Trophoblast cell (in vitro differentiated cells and primary cell): Measurements from ENCODE around the gene CELF1.
A peak's percentile ranks its signal among the peaks of the same experiment; 100 is the strongest.
"Not testable (repeated sequence)": the region's sequence is repeated elsewhere in the genome, so short reads cannot be mapped to it uniquely, and the experiment has no call there.

Experiments used
- DNase-seq, 2 donors: peaks; one replicate each; pipeline ENCODE4 v3.0.0-alpha.2; 2016
- H2AFZ ChIP-seq: 2 replicates; pipeline ENCODE4 v1.6.1; 2013; ENCODE audit warnings: low read length, moderate library complexity, mild to moderate bottlenecking; ENCODE audit not compliant: insufficient read depth, poor library complexity
- H2AK5ac ChIP-seq: 2 replicates; pipeline ENCODE4 v1.6.1; 2013; ENCODE audit warnings: mild to moderate bottlenecking, low read length
- H2BK120ac ChIP-seq: 2 replicates; pipeline ENCODE4 v1.6.1; 2013; ENCODE audit warnings: low read length, mild to moderate bottlenecking, moderate library complexity; ENCODE audit not compliant: insufficient read depth, poor library complexity
- H2BK12ac ChIP-seq: 2 replicates; pipeline ENCODE4 v1.6.1; 2013; ENCODE audit warnings: mild to moderate bottlenecking, low read length, moderate library complexity
- H2BK5ac ChIP-seq: 2 replicates; pipeline ENCODE4 v1.6.1; 2013; ENCODE audit warnings: low read length, low read depth, moderate library complexity, mild to moderate bottlenecking; ENCODE audit not compliant: poor library complexity
- H3K14ac ChIP-seq: 2 replicates; pipeline ENCODE4 v1.6.1; 2013; ENCODE audit warnings: mild to moderate bottlenecking, low read length
- H3K18ac ChIP-seq: 2 replicates; pipeline ENCODE4 v1.6.1; 2013; ENCODE audit warnings: mild to moderate bottlenecking, low read length
- H3K23ac ChIP-seq: 2 replicates; pipeline ENCODE4 v1.6.1; 2013; ENCODE audit warnings: low read length
- H3K27ac ChIP-seq: 2 replicates; pipeline ENCODE4 v1.5.1; 2013; ENCODE audit warnings: low read depth, mild to moderate bottlenecking, inconsistent platforms, low read length, moderate library complexity
- H3K27me3 ChIP-seq: 2 replicates; pipeline ENCODE4 v1.6.1; 2013; ENCODE audit warnings: inconsistent platforms, mild to moderate bottlenecking, low read length, moderate library complexity; ENCODE audit not compliant: insufficient read depth
- H3K36me3 ChIP-seq, 2 experiments: 1 replicate in 1 of 2; 2 replicates in 1 of 2; pipeline ENCODE4 v1.6.1; 2013; ENCODE audit warnings: low read length in 2 of 2, mild to moderate bottlenecking in 2 of 2, moderate library complexity in 1 of 2; ENCODE audit not compliant: insufficient read depth in 2 of 2, control insufficient read depth in 1 of 2
- H3K4ac ChIP-seq: 2 replicates; pipeline ENCODE4 v1.6.1; 2013; ENCODE audit warnings: low read depth, mild to moderate bottlenecking, low read length, moderate library complexity
- H3K4me1 ChIP-seq, 2 experiments: 1 replicate in 1 of 2; 2 replicates in 1 of 2; pipeline ENCODE4 v1.6.1; 2013; ENCODE audit warnings: low read length in 2 of 2, mild to moderate bottlenecking in 2 of 2, moderate library complexity in 1 of 2; ENCODE audit not compliant: insufficient read depth in 2 of 2, control insufficient read depth in 1 of 2
- H3K4me2 ChIP-seq: 2 replicates; pipeline ENCODE4 v1.6.1; 2013; ENCODE audit warnings: inconsistent platforms, mild to moderate bottlenecking, low read length, moderate library complexity
- H3K4me3 ChIP-seq: 2 replicates; pipeline ENCODE4 v1.5.1; 2013; ENCODE audit warnings: mild to moderate bottlenecking, low read depth, low read length, inconsistent platforms
- H3K79me1 ChIP-seq: one replicate; pipeline ENCODE4 v1.6.1; 2013; ENCODE audit warnings: low read length
- H3K79me2 ChIP-seq: 2 replicates; pipeline ENCODE4 v1.6.1; 2013; ENCODE audit warnings: low read length, mild to moderate bottlenecking; ENCODE audit not compliant: control insufficient read depth, insufficient read depth, poor library complexity
- H3K9ac ChIP-seq: 2 replicates; pipeline ENCODE4 v1.6.1; 2013; ENCODE audit warnings: mild to moderate bottlenecking, low read length
- H3K9me3 ChIP-seq: 2 replicates; pipeline ENCODE4 v1.6.1; 2013; ENCODE audit warnings: low read depth, mild to moderate bottlenecking, control low read depth, inconsistent platforms, low read length; ENCODE audit not compliant: insufficient read depth
- H4K12ac ChIP-seq: 2 replicates; pipeline ENCODE4 v1.6.1; 2013; ENCODE audit warnings: low read depth, mild to moderate bottlenecking, low read length, moderate library complexity
- H4K8ac ChIP-seq: 2 replicates; pipeline ENCODE4 v1.6.1; 2013; ENCODE audit warnings: low read depth, mild to moderate bottlenecking, low read length, moderate library complexity
- H4K91ac ChIP-seq: one replicate; pipeline ENCODE4 v1.6.1; 2013; ENCODE audit warnings: low read depth, mild to moderate bottlenecking, low read length, moderate library complexity
- WGBS: extraction: QIAGEN DNeasy Blood & Tissue Kit; methylation state at CpG from one replicate; pipeline ENCODE4 v1.1.7; 2013; ENCODE audit warnings: missing lambda C conversion rate; ENCODE audit not compliant: insufficient read length, insufficient coverage; ENCODE audit errors: extremely low coverage; 5-methylcytosine and 5-hydroxymethylcytosine counted together

Gene CELF1

GRCh38 chr11:47527186-47527585 is 25.7 kb downstream of the CELF1 start:
- no peak overlapping the region for H4K12ac ChIP-seq
- no peak overlapping the region for H2AK5ac ChIP-seq
- no peak overlapping the region for H2AFZ ChIP-seq
- no peak overlapping the region for H3K9ac ChIP-seq
- H3K18ac ChIP-seq = no peak overlapping the region
- H3K36me3 ChIP-seq = peaks cover 0 to 2% of the 10 kb centered on the region in 2 experiments
- H2BK5ac ChIP-seq = no peak overlapping the region
- peaks cover 2% of the 10 kb centered on the region for H3K9me3 ChIP-seq
- DNase-seq = no peak
- H4K91ac ChIP-seq = no peak overlapping the region
- no peaks in the 10 kb centered on the region for H3K27me3 ChIP-seq
- no peak overlapping the region for H3K27ac ChIP-seq
- WGBS = no CpG with 5 or more reads among the region's 6 CpGs
- H3K4me2 ChIP-seq = no peak overlapping the region
- no peak overlapping the region for H3K14ac ChIP-seq
- H3K4me3 ChIP-seq = no peak overlapping the region
- peak overlapping the region; percentile 52 for H3K4ac ChIP-seq
- H2BK12ac ChIP-seq = no peak overlapping the region
- H3K23ac ChIP-seq = no peak overlapping the region
- H2BK120ac ChIP-seq = no peak overlapping the region
- peaks cover 2% of the 10 kb centered on the region for H3K79me1 ChIP-seq
- peaks cover 6 to 12% of the 10 kb centered on the region in 2 experiments for H3K4me1 ChIP-seq
- H4K8ac ChIP-seq = no peak overlapping the region
- peaks cover 21% of the 10 kb centered on the region for H3K79me2 ChIP-seq

- H3K79me2 ChIP-seq = peaks cover 17% of the 10 kb centered on the region
- not testable (repeated sequence) for H2BK120ac ChIP-seq, H2AFZ ChIP-seq, H3K4me3 ChIP-seq, H3K27me3 ChIP-seq, H3K36me3 ChIP-seq, H4K12ac ChIP-seq, H2AK5ac ChIP-seq, H3K23ac ChIP-seq, H3K9me3 ChIP-seq, H4K91ac ChIP-seq, H4K8ac ChIP-seq, H2BK5ac ChIP-seq, H3K4me2 ChIP-seq, H3K14ac ChIP-seq, H3K9ac ChIP-seq, H3K18ac ChIP-seq, DNase-seq, H3K79me1 ChIP-seq, H3K27ac ChIP-seq
- no CpG with 5 or more reads among the region's 9 CpGs for WGBS
- H2BK12ac ChIP-seq = peak overlapping the region; percentile 13
- H3K4ac ChIP-seq = peak overlapping the region; percentile 72
- peaks cover 6 to 12% of the 10 kb centered on the region in 2 experiments for H3K4me1 ChIP-seq
Measured at GRCh38 chr11:47526032-47526431, 26.9 kb downstream of the CELF1 start.

GRCh38 chr11:47524291-47524874 is 28.5 kb downstream of the CELF1 start:
- Histone ChIP-seq H4K8ac (peak overlapping the region; percentile 32), H3K9me3 (peaks cover 2% of the 10 kb centered on the region)

GRCh38 chr11:47523490-47524225 is 29.3 kb downstream of the CELF1 start:
- Histone ChIP-seq H3K4ac (peak overlapping the region; percentile 37), H3K27me3 (no peaks in the 10 kb centered on the region), H3K4me2 (peak overlapping the region; percentile 56), H3K4me3 (no peak overlapping the region), H3K9me3 (peaks cover 2% of the 10 kb centered on the region), H2AK5ac (no peak overlapping the region), H3K4me1 (peaks cover 6 to 12% of the 10 kb centered on the region in 2 experiments), H3K36me3 (peaks cover 0 to 2% of the 10 kb centered on the region in 2 experiments), H3K27ac (peak overlapping the region; percentile 86), H3K18ac (no peak overlapping the region), H2BK5ac (no peak overlapping the region), H3K23ac (no peak overlapping the region), H3K79me1 (peaks cover 2% of the 10 kb centered on the region), H2BK120ac (no peak overlapping the region), H4K91ac (no peak overlapping the region), H3K79me2 (peaks cover 16% of the 10 kb centered on the region), H2BK12ac (no peak overlapping the region), H4K12ac (no peak overlapping the region), H3K9ac (no peak overlapping the region), H4K8ac (no peak overlapping the region), H3K14ac (no peak overlapping the region), H2AFZ (no peak overlapping the region)
- DNase-seq = peak in 1 of 2 donors; percentile 35
- WGBS = no CpG with 5 or more reads among the region's 3 CpGs

More at GRCh38 chr11:47524291-47524874, 28.5 kb downstream of the CELF1 start:
- Histone ChIP-seq H2AK5ac (no peak overlapping the region), H3K4me3 (no peak overlapping the region), H3K79me1 (peaks cover 2% of the 10 kb centered on the region), H4K12ac (no peak overlapping the region), H3K27me3 (no peaks in the 10 kb centered on the region), H3K4me1 (peaks cover 6 to 12% of the 10 kb centered on the region in 2 experiments), H3K36me3 (peaks cover 0 to 2% of the 10 kb centered on the region in 2 experiments), H3K23ac (no peak overlapping the region), H2BK12ac (no peak overlapping the region), H2AFZ (no peak overlapping the region), H3K4me2 (peak overlapping the region; percentile 49), H3K14ac (peak overlapping the region; percentile 33), H4K91ac (peak overlapping the region; percentile 65), H3K9ac (peak overlapping the region; percentile 2), H3K4ac (peak overlapping the region; percentile 5), H2BK5ac (peak overlapping the region; percentile 70), H3K18ac (peak overlapping the region; percentile 13), H2BK120ac (no peak overlapping the region), H3K27ac (peak overlapping the region; percentile 86), H3K79me2 (peaks cover 18% of the 10 kb centered on the region)
- WGBS = no CpG with 5 or more reads among the region's 9 CpGs
- no peak for DNase-seq
